Measurements from ENCODE around the gene GPAT2.
"Not testable (repeated sequence)": the region's sequence is repeated elsewhere in the genome, so short reads cannot be mapped to it uniquely, and the experiment has no call there.

GPAT2 gene

GRCh38 chr2:96071087-96071976 lies 36.6 kb upstream of the GPAT2 start:
- H3K9ac ChIP-seq (ENCODE audit: low read length); H3K4me1 ChIP-seq (ENCODE audit: control insufficient read depth, insufficient read depth, low read length); H3K36me3 ChIP-seq (ENCODE audit: control insufficient read depth, insufficient read depth, low read length, severe bottlenecking); DNase-seq (ENCODE audit: low read depth); H3K4me3 ChIP-seq (ENCODE audit: low read length): not testable (repeated sequence)
- H3K9me3 ChIP-seq (ENCODE audit: control insufficient read depth, low read length), result peaks cover 11% of the 10 kb centered on the region
- peaks cover 11% of the 10 kb centered on the region for H3K27me3 ChIP-seq (replicated peaks; ENCODE audit: control insufficient read depth, insufficient read depth, low read length)

- not testable (repeated sequence) for H3K4me1 ChIP-seq (ENCODE audit: control insufficient read depth, insufficient read depth, low read length); H3K9me3 ChIP-seq (ENCODE audit: control insufficient read depth, low read length); H3K9ac ChIP-seq (ENCODE audit: low read length); DNase-seq (ENCODE audit: low read depth); H3K36me3 ChIP-seq (ENCODE audit: control insufficient read depth, insufficient read depth, low read length, severe bottlenecking); H3K4me3 ChIP-seq (ENCODE audit: low read length)
- H3K27me3 ChIP-seq (replicated peaks; ENCODE audit: control insufficient read depth, insufficient read depth, low read length), result peaks cover 11% of the 10 kb centered on the region
These were observed 35.6 kb upstream of the GPAT2 start for GRCh38 chr2:96070351-96070750.

- H3K4me3 ChIP-seq (ENCODE audit: low read length); H3K9me3 ChIP-seq (ENCODE audit: control insufficient read depth, low read length); H3K36me3 ChIP-seq (ENCODE audit: control insufficient read depth, insufficient read depth, low read length, severe bottlenecking); H3K9ac ChIP-seq (ENCODE audit: low read length); H3K4me1 ChIP-seq (ENCODE audit: control insufficient read depth, insufficient read depth, low read length); DNase-seq (ENCODE audit: low read depth): not testable (repeated sequence)
- peaks cover 11% of the 10 kb centered on the region for H3K27me3 ChIP-seq (replicated peaks; ENCODE audit: control insufficient read depth, insufficient read depth, low read length)
These were observed 35.2 kb upstream of the GPAT2 start for GRCh38 chr2:96069878-96070277.

GRCh38 chr2:96067902-96068581 lies 33.3 kb upstream of the GPAT2 start:
- H3K4me1 ChIP-seq (ENCODE audit: control insufficient read depth, insufficient read depth, low read length); H3K27me3 ChIP-seq (replicated peaks; ENCODE audit: control insufficient read depth, insufficient read depth, low read length); H3K9ac ChIP-seq (ENCODE audit: low read length); DNase-seq (ENCODE audit: low read depth); H3K36me3 ChIP-seq (ENCODE audit: control insufficient read depth, insufficient read depth, low read length, severe bottlenecking); H3K9me3 ChIP-seq (ENCODE audit: control insufficient read depth, low read length); H3K4me3 ChIP-seq (ENCODE audit: low read length): not testable (repeated sequence)

GRCh38 chr2:96067098-96067660 lies 32.5 kb upstream of the GPAT2 start:
- H3K27me3 ChIP-seq (replicated peaks; ENCODE audit: control insufficient read depth, insufficient read depth, low read length); H3K9ac ChIP-seq (ENCODE audit: low read length); H3K4me3 ChIP-seq (ENCODE audit: low read length); H3K4me1 ChIP-seq (ENCODE audit: control insufficient read depth, insufficient read depth, low read length); H3K36me3 ChIP-seq (ENCODE audit: control insufficient read depth, insufficient read depth, low read length, severe bottlenecking); H3K9me3 ChIP-seq (ENCODE audit: control insufficient read depth, low read length); DNase-seq (ENCODE audit: low read depth): not testable (repeated sequence)

- not testable (repeated sequence) for H3K9ac ChIP-seq (ENCODE audit: low read length); DNase-seq (ENCODE audit: low read depth); H3K4me1 ChIP-seq (ENCODE audit: control insufficient read depth, insufficient read depth, low read length); H3K27me3 ChIP-seq (replicated peaks; ENCODE audit: control insufficient read depth, insufficient read depth, low read length); H3K9me3 ChIP-seq (ENCODE audit: control insufficient read depth, low read length); H3K4me3 ChIP-seq (ENCODE audit: low read length); H3K36me3 ChIP-seq (ENCODE audit: control insufficient read depth, insufficient read depth, low read length, severe bottlenecking)
These were observed 31.8 kb upstream of the GPAT2 start for GRCh38 chr2:96066511-96066910.

GRCh38 chr2:96065954-96066353 lies 31.2 kb upstream of the GPAT2 start:
- not testable (repeated sequence) for H3K9me3 ChIP-seq (ENCODE audit: control insufficient read depth, low read length); H3K9ac ChIP-seq (ENCODE audit: low read length); DNase-seq (ENCODE audit: low read depth); H3K27me3 ChIP-seq (replicated peaks; ENCODE audit: control insufficient read depth, insufficient read depth, low read length); H3K4me1 ChIP-seq (ENCODE audit: control insufficient read depth, insufficient read depth, low read length); H3K36me3 ChIP-seq (ENCODE audit: control insufficient read depth, insufficient read depth, low read length, severe bottlenecking); H3K4me3 ChIP-seq (ENCODE audit: low read length)

GRCh38 chr2:96065381-96065930 lies 30.7 kb upstream of the GPAT2 start:
- Histone ChIP-seq H3K4me3 (ENCODE audit: low read length) (no peak overlapping the region), H3K9ac (ENCODE audit: low read length) (no peak overlapping the region), H3K9me3 (ENCODE audit: control insufficient read depth, low read length) (no peaks in the 10 kb centered on the region), H3K27me3 (replicated peaks; ENCODE audit: control insufficient read depth, insufficient read depth, low read length) (peaks cover 3% of the 10 kb centered on the region), H3K36me3 (ENCODE audit: control insufficient read depth, insufficient read depth, low read length, severe bottlenecking) (no peaks in the 10 kb centered on the region), H3K4me1 (ENCODE audit: control insufficient read depth, insufficient read depth, low read length) (peaks cover 5% of the 10 kb centered on the region)
- DNase-seq (ENCODE audit: low read depth), result no peak

GRCh38 chr2:96064760-96065159 lies 30.0 kb upstream of the GPAT2 start:
- H3K27me3 ChIP-seq (replicated peaks; ENCODE audit: control insufficient read depth, insufficient read depth, low read length); H3K36me3 ChIP-seq (ENCODE audit: control insufficient read depth, insufficient read depth, low read length, severe bottlenecking); H3K4me3 ChIP-seq (ENCODE audit: low read length); H3K9ac ChIP-seq (ENCODE audit: low read length); H3K9me3 ChIP-seq (ENCODE audit: control insufficient read depth, low read length); DNase-seq (ENCODE audit: low read depth); H3K4me1 ChIP-seq (ENCODE audit: control insufficient read depth, insufficient read depth, low read length): not testable (repeated sequence)

- not testable (repeated sequence) for H3K4me1 ChIP-seq (ENCODE audit: control insufficient read depth, insufficient read depth, low read length); H3K9ac ChIP-seq (ENCODE audit: low read length); H3K4me3 ChIP-seq (ENCODE audit: low read length); H3K27me3 ChIP-seq (replicated peaks; ENCODE audit: control insufficient read depth, insufficient read depth, low read length); H3K36me3 ChIP-seq (ENCODE audit: control insufficient read depth, insufficient read depth, low read length, severe bottlenecking); DNase-seq (ENCODE audit: low read depth); H3K9me3 ChIP-seq (ENCODE audit: control insufficient read depth, low read length)
These were observed 29.4 kb upstream of the GPAT2 start for GRCh38 chr2:96064047-96064675.
